DOHH2 (cell line): ENCODE measurements around the gene KIF13A.
"Not testable (repeated sequence)": the region's sequence is repeated elsewhere in the genome, so short reads cannot be mapped to it uniquely, and the experiment has no call there.

ENCODE experiments used
- H3F3A ChIP-seq: fragments of 200-600 bp; sonication (generic), shearing (Covaris generic); 2 replicates; pipeline ENCODE4 v1.6.0; 2016; ENCODE audit warnings: antibody characterized with exemption, mild to moderate bottlenecking; ENCODE audit not compliant: control insufficient read depth, insufficient read depth
- H3K27ac ChIP-seq: fragments of 200-600 bp; sonication (generic); 2 replicates; pipeline ENCODE4 v1.5.1; 2014; ENCODE audit warnings: low read depth, mild to moderate bottlenecking, low read length, moderate library complexity
- H3K27me3 ChIP-seq: fragments of 200-600 bp; sonication (generic); 2 replicates; pipeline ENCODE4 v1.6.1; 2014; ENCODE audit warnings: mild to moderate bottlenecking, low read length, mixed read lengths; ENCODE audit not compliant: control insufficient read depth
- H3K36me3 ChIP-seq: fragments of 200-600 bp; sonication (generic); 2 replicates; pipeline ENCODE4 v1.6.1; 2014; ENCODE audit warnings: mild to moderate bottlenecking, low read length, moderate library complexity, mixed read lengths; ENCODE audit not compliant: control insufficient read depth
- H3K4me1 ChIP-seq: fragments of 200-600 bp; sonication (generic); 2 replicates; pipeline ENCODE4 v1.6.1; 2014; ENCODE audit warnings: mild to moderate bottlenecking, low read length, mixed read lengths; ENCODE audit not compliant: control insufficient read depth
- H3K4me2 ChIP-seq: fragments of 200-600 bp; sonication (generic); 2 replicates; pipeline ENCODE4 v1.6.0; 2014; ENCODE audit warnings: mild to moderate bottlenecking, low read length, moderate library complexity
- H3K4me3 ChIP-seq: fragments of 200-600 bp; sonication (generic); 2 replicates; pipeline ENCODE4 v1.5.1; 2014; ENCODE audit warnings: mild to moderate bottlenecking, low read length, mixed read lengths
- H3K79me2 ChIP-seq: fragments of 200-600 bp; sonication (generic); 2 replicates; pipeline ENCODE4 v1.6.1; 2014; ENCODE audit warnings: mild to moderate bottlenecking, low read length, mixed read lengths; ENCODE audit not compliant: control insufficient read depth
- H3K9me2 ChIP-seq: fragments of 200-600 bp; sonication (generic); replicated peaks from 2 replicates; pipeline ENCODE4 v1.6.1; 2014; ENCODE audit warnings: mild to moderate bottlenecking, low read length, mixed read lengths; ENCODE audit not compliant: control insufficient read depth
- H3K9me3 ChIP-seq: fragments of 200-600 bp; sonication (generic); 2 replicates; pipeline ENCODE4 v1.6.1; 2014; ENCODE audit warnings: antibody characterized with exemption, low read length, mixed read lengths; ENCODE audit not compliant: control insufficient read depth, insufficient read depth
- H4K20me1 ChIP-seq: fragments of 200-600 bp; sonication (generic); 2 replicates; pipeline ENCODE4 v1.6.0; 2014; ENCODE audit warnings: low read depth, mild to moderate bottlenecking, antibody characterized with exemption, low read length, moderate library complexity; ENCODE audit not compliant: control insufficient read depth, insufficient read depth
- CTCF ChIP-seq: fragments of 200-600 bp; sonication (generic); IDR thresholded peaks from one replicate; pipeline ENCODE4 v1.5.1; 2014; ENCODE audit warnings: antibody characterized with exemption, mild to moderate bottlenecking, low read depth, low read length; ENCODE audit not compliant: poor library complexity, severe bottlenecking
- EZH2phosphoT487 ChIP-seq: fragments of 200-600 bp; sonication (generic); IDR thresholded peaks from 2 replicates; pipeline ENCODE4 v1.6.1; 2017; ENCODE audit warnings: borderline replicate concordance, mild to moderate bottlenecking, antibody characterized with exemption, low read length, moderate library complexity, mixed read lengths

Gene KIF13A

GRCh38 chr6:17808609-17809008 is 178.8 kb downstream of the KIF13A start:
- Histone ChIP-seq H3K36me3 (no peaks in the 10 kb centered on the region), H3K4me2 (no peak overlapping the region), H3K4me3 (no peak overlapping the region), H3F3A (no peaks in the 10 kb centered on the region), H3K9me3 (no peaks in the 10 kb centered on the region), H3K79me2 (no peaks in the 10 kb centered on the region), H3K27me3 (no peaks in the 10 kb centered on the region; the same call in 1 of the 2 replicates), H4K20me1 (no peaks in the 10 kb centered on the region), H3K9me2 (no peaks in the 10 kb centered on the region), H3K27ac (no peak overlapping the region), H3K4me1 (no peaks in the 10 kb centered on the region)
- TF ChIP-seq CTCF = no peak
- TF ChIP-seq EZH2phosphoT487 = no peak

- H3K27me3 ChIP-seq, H3K36me3 ChIP-seq, H3F3A ChIP-seq, H4K20me1 ChIP-seq, H3K9me2 ChIP-seq, H3K4me1 ChIP-seq, H3K4me2 ChIP-seq, H3K4me3 ChIP-seq, H3K27ac ChIP-seq, H3K9me3 ChIP-seq, H3K79me2 ChIP-seq: not testable (repeated sequence)
These were observed 180.0 kb downstream of the KIF13A start for GRCh38 chr6:17807431-17807830.

- TF ChIP-seq CTCF (no peak), EZH2phosphoT487 (no peak)
These were observed 184.0 kb downstream of the KIF13A start for GRCh38 chr6:17803409-17803808.

GRCh38 chr6:17798477-17799154 is 188.8 kb downstream of the KIF13A start:
- Histone ChIP-seq H3K27me3 (peaks cover 3% of the 10 kb centered on the region), H3K27ac (no peak overlapping the region), H3K79me2 (no peaks in the 10 kb centered on the region), H3K36me3 (no peaks in the 10 kb centered on the region), H3F3A (no peaks in the 10 kb centered on the region), H3K9me3 (no peaks in the 10 kb centered on the region), H3K4me3 (no peak overlapping the region), H3K4me2 (no peak overlapping the region), H4K20me1 (no peaks in the 10 kb centered on the region), H3K9me2 (no peaks in the 10 kb centered on the region), H3K4me1 (no peaks in the 10 kb centered on the region)
- no peak for TF ChIP-seq CTCF
- no peak for TF ChIP-seq EZH2phosphoT487

More at GRCh38 chr6:17803409-17803808, 184.0 kb downstream of the KIF13A start:
- H3K27me3 ChIP-seq = peaks cover 3% of the 10 kb centered on the region; the same call in 1 of the 2 replicates
- H3K9me2 ChIP-seq = no peaks in the 10 kb centered on the region
- no peaks in the 10 kb centered on the region for H3K4me1 ChIP-seq
- H3F3A ChIP-seq = no peaks in the 10 kb centered on the region
- no peaks in the 10 kb centered on the region for H3K79me2 ChIP-seq
- H3K27ac ChIP-seq = no peak overlapping the region
- no peak overlapping the region for H3K4me2 ChIP-seq
- H4K20me1 ChIP-seq = no peaks in the 10 kb centered on the region
- no peaks in the 10 kb centered on the region for H3K9me3 ChIP-seq
- no peaks in the 10 kb centered on the region for H3K36me3 ChIP-seq
- no peak overlapping the region for H3K4me3 ChIP-seq
